ENCODE data around the gene CYB5D1. TPM values are rescaled to one million over a fixed set of nuclear protein-coding genes. Genes with fewer than 3 reads are reported as not detected.
A peak's percentile ranks its signal among the peaks of the same experiment; 100 is the strongest.

Gene CYB5D1
- total RNA-seq, 4 donors from 2014 or later: 9.0 to 33.5 (median 9.3) TPM

GRCh38 chr17:7849751-7850504, 7.9 kb upstream of the CYB5D1 start:
- DNase-seq (ENCODE audit: low spot score) (no peak), ATAC-seq (ENCODE audit: low FRiP score) (no peak)
- TF ChIP-seq, protein P1, sequence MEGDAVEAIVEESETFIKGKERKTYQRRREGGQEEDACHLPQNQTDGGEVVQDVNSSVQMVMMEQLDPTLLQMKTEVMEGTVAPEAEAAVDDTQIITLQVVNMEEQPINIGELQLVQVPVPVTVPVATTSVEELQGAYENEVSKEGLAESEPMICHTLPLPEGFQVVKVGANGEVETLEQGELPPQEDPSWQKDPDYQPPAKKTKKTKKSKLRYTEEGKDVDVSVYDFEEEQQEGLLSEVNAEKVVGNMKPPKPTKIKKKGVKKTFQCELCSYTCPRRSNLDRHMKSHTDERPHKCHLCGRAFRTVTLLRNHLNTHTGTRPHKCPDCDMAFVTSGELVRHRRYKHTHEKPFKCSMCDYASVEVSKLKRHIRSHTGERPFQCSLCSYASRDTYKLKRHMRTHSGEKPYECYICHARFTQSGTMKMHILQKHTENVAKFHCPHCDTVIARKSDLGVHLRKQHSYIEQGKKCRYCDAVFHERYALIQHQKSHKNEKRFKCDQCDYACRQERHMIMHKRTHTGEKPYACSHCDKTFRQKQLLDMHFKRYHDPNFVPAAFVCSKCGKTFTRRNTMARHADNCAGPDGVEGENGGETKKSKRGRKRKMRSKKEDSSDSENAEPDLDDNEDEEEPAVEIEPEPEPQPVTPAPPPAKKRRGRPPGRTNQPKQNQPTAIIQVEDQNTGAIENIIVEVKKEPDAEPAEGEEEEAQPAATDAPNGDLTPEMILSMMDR (IDR thresholded peaks at IDR 0.05): no peak

DNA sequence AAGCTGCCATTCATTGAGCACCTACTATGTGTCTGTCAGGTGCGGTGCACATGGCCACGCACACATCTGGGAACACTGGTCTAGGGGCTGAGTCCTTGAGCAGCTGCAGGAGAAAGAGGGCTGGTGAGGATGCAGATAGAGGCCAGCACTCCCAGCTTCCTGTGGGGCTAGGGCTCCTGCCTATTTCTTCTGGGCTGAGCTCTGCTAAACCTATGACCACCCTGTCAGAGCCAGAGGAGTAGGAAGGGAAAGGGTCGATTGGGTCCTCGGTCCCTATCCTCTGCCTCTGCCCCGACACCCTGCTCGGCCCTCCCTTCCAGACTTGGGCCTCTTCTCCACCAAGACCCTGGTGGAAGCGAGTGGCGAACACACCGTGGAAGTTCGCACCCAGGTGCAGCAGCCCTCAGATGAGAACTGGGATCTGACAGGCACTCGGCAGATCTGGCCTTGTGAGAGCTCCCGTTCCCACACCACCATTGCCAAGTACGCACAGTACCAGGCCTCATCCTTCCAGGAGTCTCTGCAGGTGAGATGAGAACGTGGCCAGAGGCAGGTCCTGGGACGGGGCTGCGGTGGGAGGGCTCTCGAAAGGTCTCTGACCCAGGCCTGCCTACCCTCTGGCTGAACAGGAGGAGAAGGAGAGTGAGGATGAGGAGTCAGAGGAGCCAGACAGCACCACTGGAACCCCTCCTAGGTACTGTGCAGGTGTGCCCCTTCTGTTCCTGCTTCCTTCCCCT, 6.9 kb upstream of the CYB5D1 start:
- no peak for ATAC-seq (ENCODE audit: low FRiP score)
- no peak for DNase-seq (ENCODE audit: low spot score)

DNA sequence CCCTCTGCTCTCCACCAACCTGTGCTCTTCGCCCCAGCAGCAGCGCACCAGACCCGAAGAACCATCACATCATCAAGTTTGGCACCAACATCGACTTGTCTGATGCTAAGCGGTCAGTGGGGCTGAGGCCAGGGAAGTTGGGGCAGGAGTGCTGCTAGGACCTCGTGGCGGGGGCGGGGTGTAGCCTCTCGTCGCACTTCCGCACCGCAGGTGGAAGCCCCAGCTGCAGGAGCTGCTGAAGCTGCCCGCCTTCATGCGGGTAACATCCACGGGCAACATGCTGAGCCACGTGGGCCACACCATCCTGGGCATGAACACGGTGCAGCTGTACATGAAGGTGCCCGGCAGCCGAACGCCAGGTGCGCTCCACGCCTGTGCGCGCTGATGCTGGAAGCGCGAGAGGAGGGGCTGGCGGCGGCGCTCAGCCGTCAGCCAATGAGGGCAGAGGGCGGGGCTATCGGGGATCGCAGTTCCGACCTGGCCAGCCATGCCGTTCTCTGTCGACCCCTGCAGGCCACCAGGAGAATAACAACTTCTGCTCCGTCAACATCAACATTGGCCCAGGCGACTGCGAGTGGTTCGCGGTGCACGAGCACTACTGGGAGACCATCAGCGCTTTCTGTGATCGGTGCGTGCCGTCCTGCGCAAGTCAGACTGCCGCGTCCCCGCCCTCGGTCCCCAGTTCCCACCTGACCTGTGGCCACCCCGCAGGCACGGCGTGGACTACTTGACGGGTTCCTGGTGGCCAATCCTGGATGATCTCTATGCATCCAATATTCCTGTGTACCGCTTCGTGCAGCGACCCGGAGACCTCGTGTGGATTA, 6.2 kb upstream of the CYB5D1 start:
- ATAC-seq (ENCODE audit: low FRiP score) (peak; percentile 42), DNase-seq (ENCODE audit: low spot score) (no peak)
- TF ChIP-seq, protein P1 (IDR thresholded peaks at IDR 0.05): peak in 2 of 3 donors; percentile 95 to 96

More for the DNA sequence above, 6.9 kb upstream of the CYB5D1 start:
- TF ChIP-seq, protein P1 (IDR thresholded peaks at IDR 0.05): no peak

GRCh38 chr17:7852262-7852670, 5.5 kb upstream of the CYB5D1 start:
- TF ChIP-seq, protein P1 (IDR thresholded peaks at IDR 0.05): no peak
- ATAC-seq (ENCODE audit: low FRiP score): no peak
- DNase-seq (ENCODE audit: low spot score): no peak

DNA sequence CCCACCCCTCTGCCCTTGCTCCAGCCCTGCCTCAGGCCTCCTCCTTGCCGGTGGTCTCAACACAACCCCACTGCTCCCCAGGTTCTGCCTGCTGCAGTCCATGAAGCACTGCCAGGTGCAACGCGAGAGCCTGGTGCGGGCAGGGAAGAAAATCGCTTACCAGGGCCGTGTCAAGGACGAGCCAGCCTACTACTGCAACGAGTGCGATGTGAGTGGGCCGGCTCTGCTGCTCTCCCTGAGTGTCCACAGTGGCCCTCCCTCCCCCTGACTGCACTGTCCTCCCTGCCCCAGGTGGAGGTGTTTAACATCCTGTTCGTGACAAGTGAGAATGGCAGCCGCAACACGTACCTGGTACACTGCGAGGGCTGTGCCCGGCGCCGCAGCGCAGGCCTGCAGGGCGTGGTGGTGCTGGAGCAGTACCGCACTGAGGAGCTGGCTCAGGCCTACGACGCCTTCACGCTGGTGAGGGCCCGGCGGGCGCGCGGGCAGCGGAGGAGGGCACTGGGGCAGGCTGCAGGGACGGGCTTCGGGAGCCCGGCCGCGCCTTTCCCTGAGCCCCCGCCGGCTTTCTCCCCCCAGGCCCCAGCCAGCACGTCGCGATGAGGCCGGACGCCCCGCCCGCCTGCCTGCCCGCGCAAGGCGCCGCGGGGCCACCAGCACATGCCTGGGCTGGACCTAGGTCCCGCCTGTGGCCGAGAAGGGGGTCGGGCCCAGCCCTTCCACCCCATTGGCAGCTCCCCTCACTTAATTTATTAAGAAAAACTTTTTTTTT, 4.7 kb upstream of the CYB5D1 start:
- TF ChIP-seq, protein P1 (IDR thresholded peaks at IDR 0.05): no peak
- no peak for DNase-seq (ENCODE audit: low spot score)
- ATAC-seq (ENCODE audit: low FRiP score): no peak

- TF ChIP-seq, protein P1 (IDR thresholded peaks at IDR 0.05): no peak
- ATAC-seq (ENCODE audit: low FRiP score) (no peak), DNase-seq (ENCODE audit: low spot score) (no peak)
These were observed 4.1 kb upstream of the CYB5D1 start for GRCh38 chr17:7853691-7854038.
